Colonic mucosa (tissue), 4 donors: ENCODE data around the gene TMEM89. TPM values are rescaled to one million over a fixed set of nuclear protein-coding genes. Genes with fewer than 3 reads are reported as not detected.
A peak's percentile ranks its signal among the peaks of the same experiment; 100 is the strongest.

Experiments used
- DNase-seq: peaks from one replicate; pipeline ENCODE4 v3.0.0-alpha.2; 2020
- H3K27ac ChIP-seq: fragments of 200-600 bp; one replicate; pipeline ENCODE4 v1.8.0; 2021
- H3K27me3 ChIP-seq: fragments of 200-600 bp; one replicate; pipeline ENCODE4 v1.8.0; 2021
- H3K36me3 ChIP-seq: fragments of 200-600 bp; one replicate; pipeline ENCODE4 v1.8.0; 2021
- H3K4me1 ChIP-seq: fragments of 200-600 bp; one replicate; pipeline ENCODE4 v1.8.0; 2021; ENCODE audit warnings: mild to moderate bottlenecking
- H3K4me3 ChIP-seq: fragments of 200-600 bp; one replicate; pipeline ENCODE4 v1.8.0; 2021
- H3K9ac ChIP-seq, 2 donors: one replicate each; pipeline ENCODE4 v1.7.0; 2013; ENCODE audit warnings: control low read depth in 2 of 2, low read depth in 2 of 2, low read length in 2 of 2
- H3K9me3 ChIP-seq: fragments of 200-600 bp; one replicate; pipeline ENCODE4 v1.8.0; 2021
- CTCF ChIP-seq: fragments of 200-600 bp; IDR thresholded peaks from one replicate; pipeline ENCODE4 v1.8.0; 2022; ENCODE audit warnings: antibody characterized with exemption, mild to moderate bottlenecking
- intact Hi-C: fragments of 100-400 bp; cut with DNase I; formaldehyde crosslinking; loops from one replicate; pipeline ENCODE4 v1.14.1; 2022
- total RNA-seq, 2 donors: library from RNA; stranded (reverse); fragmentation: NEBNext Ultra II Directional in 1 of 2; extraction: Animal tissue kit (Norgen Biotek cat#: 25700) in 1 of 2; gene quantifications; one replicate each; pipeline ENCODE4 v1.2.1, GENCODE V29; 2021
- donor health status: healthy.
- donor health status: DM: no; HTN: no; CAD: no.
- donor health status: DM: no; HTN: no; CAD: no.

The TMEM89 gene, protein sequence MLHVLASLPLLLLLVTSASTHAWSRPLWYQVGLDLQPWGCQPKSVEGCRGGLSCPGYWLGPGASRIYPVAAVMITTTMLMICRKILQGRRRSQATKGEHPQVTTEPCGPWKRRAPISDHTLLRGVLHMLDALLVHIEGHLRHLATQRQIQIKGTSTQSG
- under 1 TPM in 1 of 2 donors, not detected in 1; 0.42 TPM for total RNA-seq

GRCh38 chr3:48621461-48621869 is at the start of gene TMEM89:
TMEM89 (minus strand) TSS chr3:48621769; CDS start chr3:48621756, 13 bp downstream.
- no peak within 1 kb of the TSS for H3K4me3 ChIP-seq
- no peaks in the 10 kb centered on the region for H3K27me3 ChIP-seq
- intact Hi-C loops = no loop called here
- no peaks in the 10 kb centered on the region for H3K36me3 ChIP-seq
- no peak within 1 kb of the TSS for H3K27ac ChIP-seq
- no peak within 1 kb of the TSS for H3K9ac ChIP-seq
- no peak for TF ChIP-seq CTCF
- peaks cover 17% of the 10 kb centered on the region for H3K4me1 ChIP-seq
- no peak for DNase-seq
- peaks cover 4% of the 10 kb centered on the region for H3K9me3 ChIP-seq

- H3K4me1 ChIP-seq = peaks cover 9% of the 10 kb centered on the region
- DNase-seq = no peak
- peaks cover 22% of the 10 kb centered on the region for H3K27me3 ChIP-seq
- H3K9me3 ChIP-seq = no peaks in the 10 kb centered on the region
- H3K4me3 ChIP-seq = no peak overlapping the region
- no peak for TF ChIP-seq CTCF
- no peak overlapping the region for H3K27ac ChIP-seq
- intact Hi-C loops = no loop called here
- H3K36me3 ChIP-seq = no peaks in the 10 kb centered on the region
- no peak overlapping the region for H3K9ac ChIP-seq
These were observed 43.4 kb upstream of the TMEM89 start for GRCh38 chr3:48664929-48665328.

DNA sequence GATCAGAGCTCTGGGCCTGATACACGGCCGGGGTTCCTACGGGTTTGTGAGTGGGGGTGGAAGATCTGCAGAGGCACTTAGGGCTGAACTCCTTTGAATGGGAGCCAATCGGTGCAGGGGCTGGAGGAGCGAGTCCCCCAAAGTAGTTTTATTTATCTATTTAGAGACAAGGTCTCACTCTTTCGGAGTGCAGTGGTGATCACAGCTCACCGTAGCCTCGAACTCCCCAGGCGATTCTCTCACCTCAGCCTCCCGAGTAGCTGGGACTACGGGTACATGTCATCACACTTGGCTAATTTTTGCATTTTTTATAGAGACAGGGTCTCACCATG is 42.7 kb upstream of the TMEM89 start:
- TF ChIP-seq CTCF = no peak
- intact Hi-C loops = no loop called here
- Histone ChIP-seq H3K36me3 (no peaks in the 10 kb centered on the region), H3K4me1 (peaks cover 9% of the 10 kb centered on the region), H3K4me3 (no peak overlapping the region), H3K27ac (peak overlapping the region; percentile 61), H3K9me3 (no peaks in the 10 kb centered on the region), H3K27me3 (peaks cover 22% of the 10 kb centered on the region), H3K9ac (peak overlapping the region in 1 of 2 donors; percentile 85)
- no peak for DNase-seq

DNA sequence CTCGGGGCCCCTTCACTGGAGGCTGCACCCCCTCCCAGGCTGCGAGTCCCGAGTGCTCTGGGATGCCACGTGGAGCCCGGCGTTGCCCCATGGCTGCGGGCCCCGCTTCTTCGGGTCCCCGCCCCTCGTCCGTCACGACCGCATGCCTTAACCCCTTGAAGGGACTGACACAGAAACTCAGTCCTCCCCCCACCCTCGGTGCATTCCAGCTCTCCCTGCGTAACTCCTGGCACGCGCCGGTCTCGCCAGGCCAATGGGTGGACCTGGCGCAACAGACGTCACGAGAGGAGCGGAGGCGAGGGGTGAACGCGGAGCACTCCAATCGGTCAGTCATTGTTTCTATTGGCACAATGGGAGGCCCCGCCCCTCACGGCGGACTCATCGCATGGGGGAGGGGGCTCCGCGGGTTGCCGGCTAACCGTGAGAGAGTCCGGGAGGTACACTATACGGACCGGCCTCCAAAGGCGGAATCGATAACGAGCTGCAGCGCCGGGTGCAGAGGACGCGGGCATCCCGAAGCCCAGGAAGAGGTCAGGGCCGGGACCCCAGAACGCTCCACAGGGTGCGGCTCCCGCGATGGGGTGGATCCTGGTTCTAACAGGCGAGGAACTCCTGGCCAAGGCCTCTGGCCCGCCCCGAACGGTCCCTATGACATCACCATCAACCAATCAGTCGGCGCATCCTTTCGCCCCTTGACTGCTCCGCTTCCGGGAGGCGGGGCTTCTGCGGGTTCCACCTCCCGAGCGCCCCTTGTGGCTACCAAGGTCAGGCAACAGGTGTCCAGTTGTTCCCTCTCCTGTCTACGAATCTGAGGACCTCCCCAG is 42.1 kb upstream of the TMEM89 start:
- Histone ChIP-seq H3K36me3 (no peaks in the 10 kb centered on the region), H3K9ac (peak overlapping the region; percentile 60 to 85), H3K4me1 (peaks cover 9% of the 10 kb centered on the region), H3K27me3 (peaks cover 22% of the 10 kb centered on the region), H3K4me3 (peak overlapping the region; percentile 54), H3K9me3 (no peaks in the 10 kb centered on the region), H3K27ac (peak overlapping the region; percentile 61)
- peak; percentile 81 for TF ChIP-seq CTCF
- DNase-seq = peak; percentile 95
- intact Hi-C loops = no loop called here

DNA sequence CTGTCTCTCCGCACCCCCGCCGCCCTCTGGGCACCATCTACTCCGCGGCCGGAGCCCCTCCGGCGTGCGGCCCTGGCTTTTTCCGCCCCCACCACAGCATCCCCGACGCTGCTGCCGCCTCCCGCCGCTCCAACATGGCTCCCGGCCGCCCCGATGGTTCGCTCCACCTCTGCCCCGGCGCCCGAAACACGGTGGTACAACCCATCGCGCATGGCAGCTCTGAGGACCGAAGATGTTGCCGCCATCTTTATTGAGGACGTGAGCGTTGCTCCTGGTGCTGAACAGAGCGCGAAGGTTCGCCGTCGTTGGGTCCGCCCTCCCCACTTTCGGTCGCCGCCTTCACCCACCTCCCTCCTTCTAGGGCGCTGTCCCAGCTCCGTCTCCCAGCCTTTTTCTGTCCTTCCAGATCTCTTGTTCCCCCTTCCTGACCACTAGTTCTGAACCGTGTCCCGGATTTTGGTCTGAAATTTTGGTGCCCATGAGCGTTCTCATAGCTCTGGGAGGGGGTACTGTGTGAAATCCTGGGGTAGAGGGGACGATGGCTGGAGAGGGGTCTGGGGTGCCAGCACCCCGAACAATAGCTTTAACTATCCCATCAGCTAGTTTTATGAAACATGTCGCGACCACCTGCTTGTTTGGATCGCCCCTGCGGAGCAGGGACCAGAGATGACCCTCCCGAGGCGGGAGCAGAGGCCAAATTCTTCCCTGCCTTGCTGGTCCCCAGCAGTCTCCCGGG is 41.4 kb upstream of the TMEM89 start, which contains the start of gene CELSR3:
Gene CELSR3, minus strand, starts transcription at position 134 of the 736 bp plus-strand sequence. CDS start 252 bp downstream, outside the sequence.
- peak; percentile 68 for DNase-seq
- Histone ChIP-seq H3K27ac (peak within 1 kb of the TSS; percentile 61), H3K9ac (peak within 1 kb of the TSS; percentile 60 to 85), H3K4me1 (peaks cover 9% of the 10 kb centered on the region), H3K36me3 (no peaks in the 10 kb centered on the region), H3K27me3 (peaks cover 22% of the 10 kb centered on the region), H3K4me3 (peak within 1 kb of the TSS; percentile 54), H3K9me3 (no peaks in the 10 kb centered on the region)
- intact Hi-C loops = no loop called here
- TF ChIP-seq CTCF = no peak
